Measurements from ENCODE around the gene MTERF1. TPM values are rescaled to one million over a fixed set of nuclear protein-coding genes. Genes with fewer than 3 reads are reported as not detected.
"Not testable (repeated sequence)": the region's sequence is repeated elsewhere in the genome, so short reads cannot be mapped to it uniquely, and the experiment has no call there.

The MTERF1 gene
- total and polyA plus RNA-seq, 2 of the 13 experiments (the other 11 are each of a cell fraction or from before 2014, with no cell fraction given): 5.5 to 19.3 TPM

GRCh38 chr7:91864604-91865003 lies 15.9 kb downstream of the MTERF1 start:
- CTCF ChIA-PET (ENCODE audit: low intra/inter-chr PET ratio, low total read pairs); ATAC-seq; in situ Hi-C loops (cut with HindIII; ENCODE audit: extremely low pct_ligation_motif_present, low pct_unique_long_range_greater_than_20kb); H2AFZ ChIP-seq (ENCODE audit: low read length); H3K9ac ChIP-seq (ENCODE audit: insufficient read depth, low read depth, low read length); H3K27ac ChIP-seq (ENCODE audit: extremely low read length, insufficient read depth, low read length); H3K79me2 ChIP-seq (ENCODE audit: insufficient read depth, low read length); H3K4me1 ChIP-seq (ENCODE audit: insufficient read depth, low read length); POLR2A ChIA-PET; DNase-seq (ENCODE audit: low spot score); FAIRE-seq; H4K20me1 ChIP-seq (ENCODE audit: insufficient read depth, low read length); H3K9me3 ChIP-seq (ENCODE audit: low read length); H3K4me3 ChIP-seq (replicated peaks in 1 of 3; ENCODE audit: insufficient read depth in 1 of 3, low read depth in 2 of 3, low read length in 3 of 3); intact Hi-C loops (cut with micrococcal nuclease; ENCODE audit: unreplicated experiment); H3K36me3 ChIP-seq (replicated peaks in 1 of 2; ENCODE audit: control insufficient read depth in 1 of 2, insufficient read depth in 2 of 2, low read length in 2 of 2); BruUV-seq (replicated peaks); H3K27me3 ChIP-seq (ENCODE audit: control insufficient read depth in 1 of 2, insufficient read depth in 2 of 2, low read length in 2 of 2); H3K4me2 ChIP-seq (ENCODE audit: low read depth, low read length): not testable (repeated sequence)

DNA sequence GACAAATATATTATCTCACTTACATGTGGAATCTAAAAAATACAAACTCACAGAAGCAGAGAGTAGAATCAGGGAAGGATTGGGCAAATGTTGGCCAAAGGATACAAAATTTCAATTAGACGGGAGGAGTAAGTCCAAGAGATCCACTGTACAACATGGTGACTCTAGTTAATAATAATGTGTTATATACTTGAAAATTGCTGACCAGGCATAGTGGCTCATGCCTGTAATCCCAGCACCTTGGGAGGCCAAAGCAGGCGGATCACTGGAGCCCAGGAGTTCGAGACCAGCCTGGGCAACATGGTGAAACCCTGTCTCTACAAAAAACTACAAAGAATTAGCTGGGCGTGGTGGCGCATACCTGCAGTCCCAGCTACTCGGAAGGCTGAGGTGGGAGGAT lies 16.4 kb downstream of the MTERF1 start:
- TF ChIP-seq MAFK (conservative IDR thresholded peaks at IDR 0.05 in 1 of 2, IDR thresholded peaks at IDR 0.05 in 1 of 2; ENCODE audit: low read length in 2 of 2): peak; percentile 66 to 86
- TF ChIP-seq, protein P1, sequence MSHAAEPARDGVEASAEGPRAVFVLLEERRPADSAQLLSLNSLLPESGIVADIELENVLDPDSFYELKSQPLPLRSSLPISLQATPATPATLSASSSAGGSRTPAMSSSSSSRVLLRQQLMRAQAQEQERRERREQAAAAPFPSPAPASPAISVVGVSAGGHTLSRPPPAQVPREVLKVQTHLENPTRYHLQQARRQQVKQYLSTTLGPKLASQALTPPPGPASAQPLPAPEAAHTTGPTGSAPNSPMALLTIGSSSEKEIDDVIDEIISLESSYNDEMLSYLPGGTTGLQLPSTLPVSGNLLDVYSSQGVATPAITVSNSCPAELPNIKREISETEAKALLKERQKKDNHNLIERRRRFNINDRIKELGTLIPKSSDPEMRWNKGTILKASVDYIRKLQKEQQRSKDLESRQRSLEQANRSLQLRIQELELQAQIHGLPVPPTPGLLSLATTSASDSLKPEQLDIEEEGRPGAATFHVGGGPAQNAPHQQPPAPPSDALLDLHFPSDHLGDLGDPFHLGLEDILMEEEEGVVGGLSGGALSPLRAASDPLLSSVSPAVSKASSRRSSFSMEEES (CRISPR knock-in tag; IDR thresholded peaks at IDR 0.05): no peak
- TF ChIP-seq MAFF (IDR thresholded peaks at IDR 0.05; ENCODE audit: low read depth, low read length): peak; percentile 71
- FAIRE-seq (no peak), ATAC-seq (no peak), DNase-seq (ENCODE audit: low spot score) (no peak)
- H3K4me3 ChIP-seq (replicated peaks in 1 of 3; ENCODE audit: insufficient read depth in 1 of 3, low read depth in 2 of 3, low read length in 3 of 3): no peak overlapping the region
- H3K4me2 ChIP-seq (ENCODE audit: low read depth, low read length): no peak overlapping the region
- no peaks in the 10 kb centered on the region for H3K27me3 ChIP-seq (ENCODE audit: control insufficient read depth in 1 of 2, insufficient read depth in 2 of 2, low read length in 2 of 2)
- no peak overlapping the region for H2AFZ ChIP-seq (ENCODE audit: low read length)
- no peaks in the 10 kb centered on the region for H4K20me1 ChIP-seq (ENCODE audit: insufficient read depth, low read length)
- POLR2A ChIA-PET: no interaction called here
- no peaks in the 10 kb centered on the region for H3K36me3 ChIP-seq (replicated peaks in 1 of 2; ENCODE audit: control insufficient read depth in 1 of 2, insufficient read depth in 2 of 2, low read length in 2 of 2)
- no peak overlapping the region for H3K27ac ChIP-seq (ENCODE audit: extremely low read length, insufficient read depth, low read length)
- CTCF ChIA-PET (ENCODE audit: low intra/inter-chr PET ratio, low total read pairs): no interaction called here
- H3K4me1 ChIP-seq (ENCODE audit: insufficient read depth, low read length): no peaks in the 10 kb centered on the region
- intact Hi-C loops (cut with micrococcal nuclease; ENCODE audit: unreplicated experiment) (no loop called here), in situ Hi-C loops (cut with HindIII; ENCODE audit: extremely low pct_ligation_motif_present, low pct_unique_long_range_greater_than_20kb) (no loop called here)
- WGBS (ENCODE audit: low lambda C conversion rate): 97% methylated on average over 6 of the region's 6 CpGs
- H3K79me2 ChIP-seq (ENCODE audit: insufficient read depth, low read length): no peaks in the 10 kb centered on the region
- BruUV-seq (replicated peaks): no TSS peak
- no peak overlapping the region for H3K9ac ChIP-seq (ENCODE audit: insufficient read depth, low read depth, low read length)
- no peaks in the 10 kb centered on the region for H3K9me3 ChIP-seq (ENCODE audit: low read length)
